AG08395 (cell line): Measurements from ENCODE around the gene RAB39A.
"Not testable (repeated sequence)": the region's sequence is repeated elsewhere in the genome, so short reads cannot be mapped to it uniquely, and the experiment has no call there.

ENCODE experiments used
- DNase-seq: peaks from one replicate; pipeline ENCODE4 v3.0.0; 2012; ENCODE audit warnings: mixed read lengths, low spot score

The RAB39A gene, protein sequence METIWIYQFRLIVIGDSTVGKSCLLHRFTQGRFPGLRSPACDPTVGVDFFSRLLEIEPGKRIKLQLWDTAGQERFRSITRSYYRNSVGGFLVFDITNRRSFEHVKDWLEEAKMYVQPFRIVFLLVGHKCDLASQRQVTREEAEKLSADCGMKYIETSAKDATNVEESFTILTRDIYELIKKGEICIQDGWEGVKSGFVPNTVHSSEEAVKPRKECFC

DNA sequence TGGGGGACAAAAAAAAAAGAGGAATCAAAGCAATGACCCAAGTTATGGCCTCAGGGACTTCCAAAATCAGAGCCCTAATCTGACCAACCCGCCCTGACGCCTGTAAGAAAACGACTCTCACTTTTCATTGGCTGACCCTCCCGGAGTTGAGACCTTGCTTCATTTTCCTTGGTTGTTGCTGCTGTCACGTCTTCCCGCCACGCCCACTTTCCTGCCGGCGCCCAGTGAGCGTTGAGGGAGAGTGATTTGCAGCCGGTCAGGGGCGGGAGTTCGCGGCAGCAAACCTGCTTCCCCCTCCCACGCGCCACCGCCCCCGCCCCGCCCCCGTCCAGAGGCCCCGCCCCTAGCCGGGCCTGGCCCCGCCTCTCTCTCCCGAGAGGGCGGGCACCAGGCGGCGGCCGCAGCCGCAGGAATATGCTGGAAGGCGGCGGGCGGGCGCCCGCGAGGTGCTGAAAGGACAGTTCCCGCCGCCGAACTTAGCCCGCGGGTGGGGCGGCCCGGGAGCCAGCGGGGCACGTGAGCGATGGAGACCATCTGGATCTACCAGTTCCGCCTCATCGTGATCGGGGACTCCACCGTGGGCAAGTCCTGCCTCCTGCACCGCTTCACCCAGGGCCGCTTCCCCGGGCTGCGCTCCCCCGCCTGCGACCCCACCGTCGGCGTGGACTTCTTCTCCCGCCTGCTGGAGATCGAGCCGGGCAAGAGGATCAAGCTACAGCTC, at the start of gene RAB39A:
Gene RAB39A, plus strand, starts transcription at position 403 of the 721 bp plus-strand sequence. Its CDS starts 121 bp downstream, at position 524.
- peak; percentile 94 for DNase-seq

DNA sequence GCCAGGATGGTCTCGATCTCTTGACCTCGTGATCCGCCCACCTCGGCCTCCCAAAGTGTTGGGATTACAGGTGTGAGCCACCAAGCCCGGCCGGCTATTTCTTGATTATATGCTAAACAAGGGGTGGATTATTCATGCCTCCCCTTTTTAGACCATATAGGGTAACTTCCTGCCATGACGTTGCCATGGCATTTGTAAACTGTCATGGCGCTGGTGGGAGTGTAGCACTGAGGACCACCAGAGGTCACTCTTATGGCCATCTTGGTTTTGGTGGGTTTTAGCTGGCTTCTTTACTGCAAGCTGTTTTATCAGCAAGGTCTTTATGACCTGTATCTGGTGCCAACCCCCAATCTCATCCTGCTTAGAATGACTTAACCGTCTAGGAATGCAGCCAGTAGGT, 46.8 kb upstream of the RAB39A start:
- not testable (repeated sequence) for DNase-seq

DNA sequence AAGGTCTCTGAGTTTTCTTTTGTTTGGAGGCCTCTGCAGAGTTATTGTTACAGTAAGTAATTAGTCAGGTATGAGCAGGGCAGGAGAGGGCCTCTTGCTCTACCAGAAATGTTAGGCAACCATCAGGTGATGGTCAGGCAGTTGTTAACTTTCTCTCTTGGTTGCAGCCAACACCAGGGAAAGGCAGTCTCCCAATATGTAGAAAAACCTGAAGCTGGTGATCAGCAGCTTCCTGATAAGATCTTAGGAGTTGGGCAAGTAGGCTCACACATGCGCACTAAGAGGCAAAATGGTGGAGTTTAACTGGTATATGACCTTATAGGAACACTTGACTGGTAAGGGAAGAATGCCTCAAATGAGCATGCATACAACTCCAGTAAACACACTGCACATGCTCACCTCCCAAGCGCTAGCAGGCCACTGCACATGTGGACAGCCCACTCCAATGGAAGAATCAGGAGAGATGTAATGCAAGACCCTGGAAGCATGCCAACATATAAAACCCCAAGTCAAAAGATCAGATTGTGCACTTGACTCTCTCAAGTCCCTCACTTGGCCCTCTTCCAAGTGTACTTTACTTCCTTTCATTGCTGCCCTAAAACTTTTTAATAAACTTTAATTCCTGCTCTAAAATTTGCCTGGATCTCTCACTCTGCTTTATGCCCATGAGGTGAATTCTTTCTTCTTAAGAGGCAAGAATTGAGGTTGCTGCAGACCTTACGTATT, 46.0 kb upstream of the RAB39A start:
- DNase-seq = no peak

DNA sequence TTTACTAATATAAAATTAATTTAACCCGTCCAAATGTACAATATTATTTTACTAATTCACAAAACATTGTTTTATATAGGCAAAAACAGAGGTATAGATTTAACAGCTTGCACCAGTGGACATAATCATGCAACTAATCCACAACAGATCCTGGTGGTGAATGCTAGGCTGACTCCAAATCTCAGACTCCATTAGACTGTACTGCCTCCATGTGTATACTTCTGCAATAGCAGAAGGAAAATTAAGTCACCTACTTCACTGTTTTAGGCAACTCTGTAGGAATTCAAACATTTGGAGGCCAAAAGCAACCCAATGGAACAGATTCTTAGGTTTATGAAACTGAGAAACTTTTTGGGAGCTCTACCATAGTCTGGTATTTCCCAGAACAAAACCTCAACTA, 30.0 kb upstream of the RAB39A start:
- peak; percentile 58 for DNase-seq

DNA sequence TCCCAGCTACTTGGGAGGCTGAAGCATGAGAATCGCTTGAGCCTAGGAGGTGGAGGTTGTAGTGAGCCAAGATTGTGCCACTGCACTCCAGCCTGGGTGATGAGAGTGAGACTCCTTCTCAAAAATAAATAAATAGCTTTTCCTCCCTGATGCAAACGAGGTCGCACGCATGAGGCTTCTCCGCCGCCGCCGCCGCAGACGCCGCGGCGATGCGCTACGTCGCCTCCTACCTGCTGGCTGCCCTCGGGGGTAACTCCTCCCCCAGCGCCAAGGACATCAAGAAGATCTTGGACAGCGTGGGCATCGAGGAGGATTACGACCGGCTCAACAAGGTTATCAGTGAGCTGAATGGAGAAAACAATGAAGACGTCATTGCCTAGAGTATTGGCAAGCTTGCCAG, 20.0 kb upstream of the RAB39A start:
- no peak for DNase-seq

DNA sequence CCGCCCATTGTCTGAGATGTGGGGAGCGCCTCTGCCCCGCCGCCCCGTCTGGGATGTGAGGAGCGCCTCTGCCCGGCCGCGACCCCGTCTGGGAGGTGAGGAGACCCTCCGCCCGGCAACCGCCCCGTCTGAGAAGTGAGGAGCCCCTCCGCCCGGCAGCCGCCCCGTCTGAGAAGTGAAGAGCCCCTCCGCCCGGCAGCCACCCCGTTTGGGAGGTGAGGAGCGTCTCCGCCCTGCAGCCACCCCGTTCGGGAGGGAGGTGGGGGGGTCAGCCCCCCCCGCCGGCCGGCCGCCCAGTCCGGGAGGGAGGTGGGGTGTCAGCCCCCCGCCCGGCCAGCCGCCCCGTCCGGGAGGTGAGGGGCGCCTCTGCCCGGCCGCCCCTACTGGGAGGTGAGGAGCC, 15.8 kb upstream of the RAB39A start:
- not testable (repeated sequence) for DNase-seq

GRCh38 chr11:107915229-107915628, 13.0 kb upstream of the RAB39A start:
- DNase-seq = no peak

GRCh38 chr11:107916671-107917241, 11.5 kb upstream of the RAB39A start:
- peak; percentile 21 for DNase-seq

- DNase-seq = no peak
Measured at GRCh38 chr11:107921997-107922396, 6.3 kb upstream of the RAB39A start.

- not testable (repeated sequence) for DNase-seq
Measured at GRCh38 chr11:107923519-107923918, 4.7 kb upstream of the RAB39A start.

- DNase-seq = no peak
Measured at GRCh38 chr11:107924306-107924705, 3.9 kb upstream of the RAB39A start.

DNA sequence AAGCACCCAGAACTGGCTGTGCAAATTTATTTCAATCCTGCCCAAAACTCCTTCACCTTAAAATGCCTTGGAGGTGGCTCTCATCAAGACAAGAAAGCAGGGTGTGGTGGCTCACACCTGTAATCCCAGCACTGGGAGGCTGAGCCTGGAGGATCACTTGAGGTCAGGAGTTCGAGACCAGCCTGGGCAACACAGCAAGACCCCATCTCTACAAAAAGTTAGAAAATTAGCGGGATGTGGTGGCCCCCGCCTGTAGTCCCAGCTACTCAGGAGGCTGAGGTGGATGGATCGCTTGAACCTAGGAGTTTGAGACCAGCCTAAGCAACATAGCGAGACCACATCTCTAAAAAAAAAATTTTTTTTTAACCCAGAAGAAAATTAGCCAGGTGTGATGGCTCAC, 689 bp upstream of the RAB39A start:
- DNase-seq = no peak

- DNase-seq = no peak
Measured at GRCh38 chr11:107928767-107929507, 689 bp downstream of the RAB39A start.

GRCh38 chr11:107929611-107930200, 1.5 kb downstream of the RAB39A start:
- DNase-seq = no peak

- no peak for DNase-seq
Measured at GRCh38 chr11:107931206-107931605, 3.0 kb downstream of the RAB39A start.

DNA sequence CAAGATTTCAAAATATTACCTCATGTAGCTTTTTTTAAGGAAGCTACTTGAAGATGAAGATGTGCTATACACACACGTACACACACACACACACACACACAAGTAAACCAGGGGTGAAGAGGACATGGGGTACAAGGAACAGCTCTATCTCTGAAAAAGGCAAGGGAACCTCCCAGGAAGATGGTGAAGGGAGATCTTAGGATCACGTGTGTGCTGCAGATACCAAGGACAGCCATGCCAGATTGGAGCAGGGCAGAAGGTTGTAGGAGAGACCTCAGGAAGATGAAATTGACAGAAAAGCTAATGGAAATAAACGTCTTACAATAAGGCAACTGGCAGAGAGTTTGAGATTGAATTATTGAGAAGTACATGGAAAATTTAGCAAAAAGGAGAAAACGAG, 19.7 kb downstream of the RAB39A start:
- no peak for DNase-seq

DNA sequence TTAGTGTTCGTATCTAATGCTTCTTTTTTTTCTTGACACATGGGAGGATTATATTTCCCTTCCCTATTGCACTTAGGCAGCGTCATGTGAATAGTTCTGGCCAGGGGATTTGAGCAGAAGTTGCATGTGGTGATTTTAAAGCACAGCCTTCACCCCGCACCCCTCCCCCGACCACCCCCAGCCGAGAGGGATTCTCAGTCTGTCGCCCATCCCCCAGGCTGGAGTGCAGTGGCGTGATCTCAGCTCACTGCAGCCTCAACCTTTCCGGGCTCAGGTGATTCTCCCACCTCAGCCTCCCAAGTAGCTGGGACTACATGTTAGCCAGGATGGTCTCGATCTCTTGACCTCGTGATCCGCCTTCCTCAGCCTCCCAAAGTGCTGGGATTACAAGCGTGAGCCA, 20.1 kb downstream of the RAB39A start:
- DNase-seq = not testable (repeated sequence)

- no peak for DNase-seq
Measured at GRCh38 chr11:107951155-107951554, 22.9 kb downstream of the RAB39A start.

DNA sequence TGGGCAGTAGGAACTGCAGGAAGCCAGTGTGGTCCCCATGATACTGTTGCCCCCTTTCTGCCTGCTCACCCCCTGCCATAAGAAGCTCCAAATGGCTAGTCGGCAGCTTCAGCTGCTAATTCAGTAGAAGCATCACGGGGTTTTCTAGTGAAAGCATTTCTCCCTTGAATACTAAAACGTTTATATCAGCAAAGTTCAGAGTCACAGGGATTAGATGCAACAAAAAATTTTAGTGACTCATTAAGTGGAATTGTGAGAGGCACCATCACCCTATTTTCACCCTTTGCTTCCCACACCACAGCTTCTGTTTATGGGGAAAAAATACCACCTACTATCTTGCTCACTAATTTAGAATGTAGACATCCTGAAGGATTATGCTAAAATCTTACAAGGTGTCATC, 25.2 kb downstream of the RAB39A start:
- no peak for DNase-seq

DNA sequence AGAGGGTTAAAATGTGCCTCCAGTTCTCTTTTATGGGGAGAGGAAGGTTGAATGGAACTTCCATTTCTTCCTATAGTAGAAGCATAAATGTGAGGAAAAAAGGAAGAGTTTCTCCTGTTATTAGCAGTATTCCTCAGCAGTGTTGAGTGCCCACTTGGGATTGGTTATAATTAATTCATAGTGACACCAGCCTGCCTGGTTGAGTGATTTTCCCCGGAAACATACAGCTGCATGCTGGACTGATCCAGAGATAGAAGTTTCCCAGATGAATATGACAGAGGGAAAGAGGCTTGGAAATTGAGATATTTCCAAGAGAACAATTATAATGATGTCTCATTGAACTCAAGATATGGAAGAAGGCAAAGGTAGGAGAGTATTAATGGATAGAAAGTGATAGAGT, 28.3 kb downstream of the RAB39A start:
- no peak for DNase-seq

DNA sequence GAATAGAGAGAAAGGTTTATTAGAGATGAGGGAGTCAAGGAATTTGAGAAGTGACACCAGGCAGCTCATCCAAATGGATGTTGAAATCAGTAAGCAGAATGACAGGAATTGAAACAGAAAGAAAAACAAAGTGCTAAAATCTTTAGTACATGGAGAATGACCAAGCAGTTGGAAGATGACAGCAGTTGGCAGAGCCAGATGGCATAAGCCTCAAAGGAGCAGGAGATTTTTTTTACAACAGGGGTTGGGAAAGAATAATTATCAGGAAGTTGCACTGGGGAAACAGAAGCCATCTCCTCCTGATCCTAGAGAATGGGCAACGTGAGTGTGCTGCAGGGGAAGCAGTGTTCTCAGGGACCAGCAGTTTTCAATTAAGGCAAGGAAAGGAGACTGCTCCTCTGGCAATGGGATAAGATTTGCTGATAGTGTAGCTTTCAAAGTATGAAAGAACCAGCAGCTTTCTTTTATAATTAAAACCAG, 28.9 kb downstream of the RAB39A start:
- DNase-seq = peak; percentile 35
